Neutrophil (primary cell): Measurements from ENCODE around the gene QSER1.

Experiments
- H3K27ac ChIP-seq: fragments of 200-600 bp; sonication (generic); 2 replicates; pipeline ENCODE4 v1.5.1; 2016; ENCODE audit warnings: mild to moderate bottlenecking, moderate library complexity
- H3K27me3 ChIP-seq: fragments of 200-600 bp; sonication (generic); 2 replicates; pipeline ENCODE4 v1.6.0; 2016; ENCODE audit warnings: mild to moderate bottlenecking
- H3K36me3 ChIP-seq: fragments of 200-600 bp; sonication (generic); 2 replicates; pipeline ENCODE4 v1.5.1; 2017
- H3K4me1 ChIP-seq, 2 experiments: fragments of 200-600 bp in 1 of 2; sonication (generic) in 1 of 2; 1 replicate in 1 of 2; 2 replicates in 1 of 2; pipeline versions ENCODE4 v1.5.1 to v1.6.1; 2013 to 2016; ENCODE audit warnings: low read depth in 1 of 2, low read length in 1 of 2, mild to moderate bottlenecking in 1 of 2, moderate library complexity in 1 of 2; ENCODE audit not compliant: control insufficient read depth in 1 of 2, insufficient read depth in 1 of 2
- H3K4me3 ChIP-seq, 2 experiments: fragments of 200-600 bp in 1 of 2; sonication (generic) in 1 of 2; 1 replicate in 1 of 2; 2 replicates in 1 of 2; pipeline ENCODE4 v1.5.1; 2013 to 2016; ENCODE audit warnings: low read depth in 1 of 2, low read length in 1 of 2, mild to moderate bottlenecking in 1 of 2, moderate library complexity in 1 of 2
- H3K9me3 ChIP-seq: fragments of 200-600 bp; sonication (generic); 2 replicates; pipeline ENCODE4 v1.5.1; 2016
- CTCF ChIP-seq: fragments of 200-600 bp; sonication (generic); IDR thresholded peaks from 2 replicates; pipeline ENCODE4 v1.5.1; 2016; ENCODE audit warnings: antibody characterized with exemption

The QSER1 gene

GRCh38 chr11:32892355-32893092 lies at the start of gene QSER1:
TSS of gene QSER1 (plus strand) at chr11:32892811. CDS start at chr11:32893126, 315 bp downstream.
- H3K27me3 ChIP-seq = peaks cover 27% of the 10 kb centered on the region
- no peaks in the 10 kb centered on the region for H3K36me3 ChIP-seq
- no peak for TF ChIP-seq CTCF
- H3K4me3 ChIP-seq = peak within 1 kb of the TSS; percentile 66 to 86
- H3K9me3 ChIP-seq = no peaks in the 10 kb centered on the region
- H3K4me1 ChIP-seq = peaks cover 19 to 20% of the 10 kb centered on the region in 2 experiments
- H3K27ac ChIP-seq = peak within 1 kb of the TSS; percentile 51

GRCh38 chr11:32843544-32843943 lies 49.1 kb upstream of the QSER1 start:
- Histone ChIP-seq H3K27me3 (no peaks in the 10 kb centered on the region), H3K36me3 (peaks cover 52% of the 10 kb centered on the region), H3K9me3 (no peaks in the 10 kb centered on the region), H3K27ac (no peak overlapping the region), H3K4me3 (no peak overlapping the region), H3K4me1 (peaks cover 0 to 3% of the 10 kb centered on the region in 2 experiments)
- TF ChIP-seq CTCF = no peak

GRCh38 chr11:32847511-32847910 lies 45.1 kb upstream of the QSER1 start:
- H3K27me3 ChIP-seq = no peaks in the 10 kb centered on the region
- no peak overlapping the region for H3K4me3 ChIP-seq
- H3K36me3 ChIP-seq = peaks cover 25% of the 10 kb centered on the region
- H3K4me1 ChIP-seq = peaks cover 11 to 12% of the 10 kb centered on the region in 2 experiments
- TF ChIP-seq CTCF = no peak
- H3K27ac ChIP-seq = no peak overlapping the region
- no peaks in the 10 kb centered on the region for H3K9me3 ChIP-seq

DNA sequence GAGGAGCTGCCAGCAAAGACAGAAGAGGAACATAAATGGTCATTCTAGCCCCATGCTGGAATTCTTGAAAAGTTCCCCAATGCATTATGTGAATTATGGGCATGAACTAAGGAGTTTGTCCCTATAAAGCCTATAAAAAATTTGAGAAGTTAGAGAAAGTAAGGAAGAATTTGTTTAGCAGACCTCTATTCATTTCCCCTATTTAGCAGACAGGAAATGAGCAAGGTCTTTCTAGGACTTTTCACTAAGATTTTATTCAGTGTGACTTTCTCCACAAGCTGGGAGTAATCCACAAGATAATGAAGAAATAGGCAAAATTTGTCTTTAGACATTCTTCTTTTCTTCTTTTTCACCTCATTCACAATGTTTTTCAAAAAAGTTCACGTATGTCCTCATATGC lies 42.9 kb upstream of the QSER1 start:
- H3K4me1 ChIP-seq = peaks cover 9 to 11% of the 10 kb centered on the region in 2 experiments
- peaks cover 29% of the 10 kb centered on the region for H3K36me3 ChIP-seq
- H3K9me3 ChIP-seq = no peaks in the 10 kb centered on the region
- TF ChIP-seq CTCF = no peak
- H3K27ac ChIP-seq = peak overlapping the region; percentile 3
- H3K4me3 ChIP-seq = no peak overlapping the region
- no peaks in the 10 kb centered on the region for H3K27me3 ChIP-seq

DNA sequence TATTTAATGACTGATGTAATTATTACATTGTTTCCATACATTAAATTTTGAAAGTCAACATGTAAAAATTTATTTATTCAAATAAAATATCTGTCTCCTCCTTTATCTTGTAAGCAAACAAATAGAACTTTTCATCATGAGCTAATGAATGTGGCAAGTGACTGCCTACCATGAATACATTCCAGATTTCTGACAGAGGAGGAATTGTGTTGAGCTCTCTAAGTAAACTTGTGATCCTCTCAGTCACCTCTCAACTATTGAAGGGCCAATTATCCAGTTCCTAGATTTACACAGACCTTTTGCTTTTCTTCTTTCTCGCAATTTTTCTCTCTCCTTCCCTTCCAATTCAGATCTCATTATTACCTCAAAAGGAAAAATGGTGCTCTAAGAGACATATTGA lies 41.4 kb upstream of the QSER1 start:
- H3K4me1 ChIP-seq = peaks cover 9 to 11% of the 10 kb centered on the region in 2 experiments
- H3K27ac ChIP-seq = no peak overlapping the region
- H3K36me3 ChIP-seq = peaks cover 41% of the 10 kb centered on the region
- no peak for TF ChIP-seq CTCF
- H3K27me3 ChIP-seq = no peaks in the 10 kb centered on the region
- H3K9me3 ChIP-seq = no peaks in the 10 kb centered on the region
- H3K4me3 ChIP-seq = no peak overlapping the region
